ENCODE results near the gene RNF8.
"Not testable (repeated sequence)": the region's sequence is repeated elsewhere in the genome, so short reads cannot be mapped to it uniquely, and the experiment has no call there.

The RNF8 gene

GRCh38 chr6:37401658-37402057, 47.9 kb downstream of the RNF8 start:
- DNase-seq, result not testable (repeated sequence)

GRCh38 chr6:37406726-37407341, 53.1 kb downstream of the RNF8 start:
- DNase-seq, result no peak

GRCh38 chr6:37407948-37408347, 54.2 kb downstream of the RNF8 start:
- DNase-seq, result no peak

- no peak for DNase-seq
Observed at GRCh38 chr6:37409501-37409900, 55.7 kb downstream of the RNF8 start.

- no peak for DNase-seq
Observed at GRCh38 chr6:37417393-37417792, 63.6 kb downstream of the RNF8 start.

GRCh38 chr6:37418722-37419121, 64.9 kb downstream of the RNF8 start:
- DNase-seq, result peak; percentile 9 to 30

GRCh38 chr6:37426058-37426944, 72.5 kb downstream of the RNF8 start:
- DNase-seq, result no peak

- no peak for DNase-seq
Observed at GRCh38 chr6:37426945-37427510, 73.2 kb downstream of the RNF8 start.

GRCh38 chr6:37429352-37429750, 75.6 kb downstream of the RNF8 start:
- no peak for DNase-seq

GRCh38 chr6:37432590-37432915, 78.8 kb downstream of the RNF8 start:
- peak in 1 of 2 experiments; percentile 42 for DNase-seq

GRCh38 chr6:37432916-37433656, 79.3 kb downstream of the RNF8 start, which contains the start of gene CMTR1:
Gene CMTR1, plus strand, starts transcription at chr6:37433221. Its CDS starts 2,409 bp downstream, at chr6:37435630.
- DNase-seq, result peak; percentile 49 to 94

GRCh38 chr6:37433657-37434271, 80.0 kb downstream of the RNF8 start:
- DNase-seq, result no peak

GRCh38 chr6:37435373-37435772, 81.6 kb downstream of the RNF8 start:
- no peak for DNase-seq

GRCh38 chr6:37435816-37436215, 82.0 kb downstream of the RNF8 start:
- DNase-seq, result no peak

GRCh38 chr6:37438930-37439329, 85.1 kb downstream of the RNF8 start:
- DNase-seq, result no peak

GRCh38 chr6:37441651-37442050, 87.9 kb downstream of the RNF8 start:
- no peak for DNase-seq

GRCh38 chr6:37442416-37443215, 88.8 kb downstream of the RNF8 start:
- no peak for DNase-seq

GRCh38 chr6:37443216-37443542, 89.4 kb downstream of the RNF8 start:
- DNase-seq, result not testable (repeated sequence)
